ENCODE data around the gene CYFIP2. TPM values are rescaled to one million over a fixed set of nuclear protein-coding genes. Genes with fewer than 3 reads are reported as not detected.

CYFIP2 gene
- polyA plus RNA-seq, 1 donor: 27.9 TPM

GRCh38 chr5:157303023-157303422, 37.1 kb downstream of the CYFIP2 start:
- Histone ChIP-seq H3K9me3 (ENCODE audit: control insufficient read depth, low read depth, low read length) (no peaks in the 10 kb centered on the region), H3K4me3 (ENCODE audit: low read length) (no peak overlapping the region), H3K36me3 (ENCODE audit: control insufficient read depth, insufficient read depth, low read length) (peaks cover 4% of the 10 kb centered on the region), H3K4me1 (ENCODE audit: control insufficient read depth, insufficient read depth, low read length) (no peaks in the 10 kb centered on the region), H3K27ac (ENCODE audit: low read length) (no peak overlapping the region), H3K27me3 (ENCODE audit: control insufficient read depth, insufficient read depth, low read length) (no peaks in the 10 kb centered on the region)
- DNase-seq: no peak
- no CpG with 5 or more reads among the region's 5 CpGs for WGBS (ENCODE audit: insufficient coverage, low lambda C conversion rate)

- no peak overlapping the region for H3K4me3 ChIP-seq (ENCODE audit: low read length)
- no peak overlapping the region for H3K27ac ChIP-seq (ENCODE audit: low read length)
- no peaks in the 10 kb centered on the region for H3K4me1 ChIP-seq (ENCODE audit: control insufficient read depth, insufficient read depth, low read length)
- no peak for DNase-seq
- H3K36me3 ChIP-seq (ENCODE audit: control insufficient read depth, insufficient read depth, low read length): peaks cover 4% of the 10 kb centered on the region
- WGBS (ENCODE audit: insufficient coverage, low lambda C conversion rate): no CpG with 5 or more reads among the region's 8 CpGs
- H3K9me3 ChIP-seq (ENCODE audit: control insufficient read depth, low read depth, low read length): no peaks in the 10 kb centered on the region
- H3K27me3 ChIP-seq (ENCODE audit: control insufficient read depth, insufficient read depth, low read length): no peaks in the 10 kb centered on the region
Measured at GRCh38 chr5:157303667-157304327, 37.9 kb downstream of the CYFIP2 start.

- no peaks in the 10 kb centered on the region for H3K4me1 ChIP-seq (ENCODE audit: control insufficient read depth, insufficient read depth, low read length)
- H3K36me3 ChIP-seq (ENCODE audit: control insufficient read depth, insufficient read depth, low read length): peaks cover 4% of the 10 kb centered on the region
- WGBS (ENCODE audit: insufficient coverage, low lambda C conversion rate): no CpG with 5 or more reads among the region's 4 CpGs
- no peaks in the 10 kb centered on the region for H3K27me3 ChIP-seq (ENCODE audit: control insufficient read depth, insufficient read depth, low read length)
- no peaks in the 10 kb centered on the region for H3K9me3 ChIP-seq (ENCODE audit: control insufficient read depth, low read depth, low read length)
- H3K4me3 ChIP-seq (ENCODE audit: low read length): no peak overlapping the region
- H3K27ac ChIP-seq (ENCODE audit: low read length): no peak overlapping the region
- DNase-seq: no peak
Measured at GRCh38 chr5:157306081-157306480, 40.2 kb downstream of the CYFIP2 start.

GRCh38 chr5:157306692-157307471, 41.0 kb downstream of the CYFIP2 start:
- Histone ChIP-seq H3K4me1 (ENCODE audit: control insufficient read depth, insufficient read depth, low read length) (no peaks in the 10 kb centered on the region), H3K36me3 (ENCODE audit: control insufficient read depth, insufficient read depth, low read length) (no peaks in the 10 kb centered on the region), H3K27ac (ENCODE audit: low read length) (no peak overlapping the region), H3K4me3 (ENCODE audit: low read length) (no peak overlapping the region), H3K9me3 (ENCODE audit: control insufficient read depth, low read depth, low read length) (no peaks in the 10 kb centered on the region), H3K27me3 (ENCODE audit: control insufficient read depth, insufficient read depth, low read length) (no peaks in the 10 kb centered on the region)
- WGBS (ENCODE audit: insufficient coverage, low lambda C conversion rate): no CpG with 5 or more reads among the region's 10 CpGs
- DNase-seq: no peak

GRCh38 chr5:157308836-157309465, 43.0 kb downstream of the CYFIP2 start:
- Histone ChIP-seq H3K9me3 (ENCODE audit: control insufficient read depth, low read depth, low read length) (no peaks in the 10 kb centered on the region), H3K27me3 (ENCODE audit: control insufficient read depth, insufficient read depth, low read length) (no peaks in the 10 kb centered on the region), H3K4me1 (ENCODE audit: control insufficient read depth, insufficient read depth, low read length) (no peaks in the 10 kb centered on the region), H3K27ac (ENCODE audit: low read length) (no peak overlapping the region), H3K4me3 (ENCODE audit: low read length) (no peak overlapping the region), H3K36me3 (ENCODE audit: control insufficient read depth, insufficient read depth, low read length) (no peaks in the 10 kb centered on the region)
- no CpG with 5 or more reads among the region's 8 CpGs for WGBS (ENCODE audit: insufficient coverage, low lambda C conversion rate)
- no peak for DNase-seq

GRCh38 chr5:157309796-157310195, 43.9 kb downstream of the CYFIP2 start:
- no peak for DNase-seq
- Histone ChIP-seq H3K4me1 (ENCODE audit: control insufficient read depth, insufficient read depth, low read length) (no peaks in the 10 kb centered on the region), H3K9me3 (ENCODE audit: control insufficient read depth, low read depth, low read length) (no peaks in the 10 kb centered on the region), H3K27ac (ENCODE audit: low read length) (no peak overlapping the region), H3K4me3 (ENCODE audit: low read length) (no peak overlapping the region), H3K36me3 (ENCODE audit: control insufficient read depth, insufficient read depth, low read length) (no peaks in the 10 kb centered on the region), H3K27me3 (ENCODE audit: control insufficient read depth, insufficient read depth, low read length) (no peaks in the 10 kb centered on the region)
- no CpG with 5 or more reads among the region's 14 CpGs for WGBS (ENCODE audit: insufficient coverage, low lambda C conversion rate)

- Histone ChIP-seq H3K27me3 (ENCODE audit: control insufficient read depth, insufficient read depth, low read length) (no peaks in the 10 kb centered on the region), H3K27ac (ENCODE audit: low read length) (no peak overlapping the region), H3K4me3 (ENCODE audit: low read length) (no peak overlapping the region), H3K9me3 (ENCODE audit: control insufficient read depth, low read depth, low read length) (no peaks in the 10 kb centered on the region), H3K36me3 (ENCODE audit: control insufficient read depth, insufficient read depth, low read length) (no peaks in the 10 kb centered on the region), H3K4me1 (ENCODE audit: control insufficient read depth, insufficient read depth, low read length) (no peaks in the 10 kb centered on the region)
- no CpG with 5 or more reads among the region's 11 CpGs for WGBS (ENCODE audit: insufficient coverage, low lambda C conversion rate)
- DNase-seq: no peak
Measured at GRCh38 chr5:157311595-157311994, 45.7 kb downstream of the CYFIP2 start.

- Histone ChIP-seq H3K27me3 (ENCODE audit: control insufficient read depth, insufficient read depth, low read length) (no peaks in the 10 kb centered on the region), H3K27ac (ENCODE audit: low read length) (no peak overlapping the region), H3K36me3 (ENCODE audit: control insufficient read depth, insufficient read depth, low read length) (no peaks in the 10 kb centered on the region), H3K9me3 (ENCODE audit: control insufficient read depth, low read depth, low read length) (no peaks in the 10 kb centered on the region), H3K4me1 (ENCODE audit: control insufficient read depth, insufficient read depth, low read length) (no peaks in the 10 kb centered on the region), H3K4me3 (ENCODE audit: low read length) (no peak overlapping the region)
- peak; percentile 40 to 49 for DNase-seq
- WGBS (ENCODE audit: insufficient coverage, low lambda C conversion rate): 100% methylated on average over 1 of the region's 6 CpGs
Measured at GRCh38 chr5:157312492-157312891, 46.6 kb downstream of the CYFIP2 start.

- Histone ChIP-seq H3K27me3 (ENCODE audit: control insufficient read depth, insufficient read depth, low read length) (no peaks in the 10 kb centered on the region), H3K4me1 (ENCODE audit: control insufficient read depth, insufficient read depth, low read length) (peaks cover 13% of the 10 kb centered on the region), H3K9me3 (ENCODE audit: control insufficient read depth, low read depth, low read length) (no peaks in the 10 kb centered on the region), H3K27ac (ENCODE audit: low read length) (no peak overlapping the region), H3K4me3 (ENCODE audit: low read length) (no peak overlapping the region), H3K36me3 (ENCODE audit: control insufficient read depth, insufficient read depth, low read length) (peaks cover 21% of the 10 kb centered on the region)
- no peak for DNase-seq
- WGBS (ENCODE audit: insufficient coverage, low lambda C conversion rate): 98% methylated on average over 5 of the region's 13 CpGs
Measured at GRCh38 chr5:157322581-157322980, 56.7 kb downstream of the CYFIP2 start.

GRCh38 chr5:157323107-157323706, 57.3 kb downstream of the CYFIP2 start:
- no CpG with 5 or more reads among the region's 10 CpGs for WGBS (ENCODE audit: insufficient coverage, low lambda C conversion rate)
- H3K27ac ChIP-seq (ENCODE audit: low read length): no peak overlapping the region
- peaks cover 14% of the 10 kb centered on the region for H3K4me1 ChIP-seq (ENCODE audit: control insufficient read depth, insufficient read depth, low read length)
- peaks cover 21% of the 10 kb centered on the region for H3K36me3 ChIP-seq (ENCODE audit: control insufficient read depth, insufficient read depth, low read length)
- no peak for DNase-seq
- H3K9me3 ChIP-seq (ENCODE audit: control insufficient read depth, low read depth, low read length): no peaks in the 10 kb centered on the region
- no peaks in the 10 kb centered on the region for H3K27me3 ChIP-seq (ENCODE audit: control insufficient read depth, insufficient read depth, low read length)
- H3K4me3 ChIP-seq (ENCODE audit: low read length): no peak overlapping the region

All from large intestine (tissue), 3 donors.